Hematopoietic multipotent progenitor cell treated with erythropoietin and hydrocortisone succinate and interleukin-3 and kit ligand, for 15 days (in vitro differentiated cells): ENCODE data around the gene NEUROG1.
"Not testable (repeated sequence)": the region's sequence is repeated elsewhere in the genome, so short reads cannot be mapped to it uniquely, and the experiment has no call there.

Source experiments
- DNase-seq: peaks from one replicate; pipeline ENCODE4 v3.0.0-alpha.2; 2015; ENCODE audit warnings: low spot score

The NEUROG1 gene

DNA sequence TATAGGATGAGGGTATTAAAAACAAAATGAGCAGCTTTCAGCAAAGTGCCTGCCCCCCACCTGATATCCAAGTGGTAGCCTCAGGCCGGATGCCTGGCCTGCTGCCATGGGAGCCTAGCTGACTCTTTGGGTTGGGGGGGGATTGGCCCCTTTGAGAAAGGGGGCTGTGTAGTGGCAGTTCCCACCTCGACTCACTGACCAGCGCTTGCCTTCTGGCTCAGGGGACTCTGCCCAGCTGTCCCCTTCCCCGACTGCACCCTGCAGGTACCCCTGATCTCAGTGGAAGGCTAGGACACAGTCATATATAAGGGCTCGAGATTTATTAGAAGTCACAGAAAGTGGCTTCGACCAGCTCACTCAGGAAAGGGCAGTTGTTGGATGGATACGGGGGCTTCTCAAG is 1.5 kb upstream of the NEUROG1 start:
- no peak for DNase-seq

DNA sequence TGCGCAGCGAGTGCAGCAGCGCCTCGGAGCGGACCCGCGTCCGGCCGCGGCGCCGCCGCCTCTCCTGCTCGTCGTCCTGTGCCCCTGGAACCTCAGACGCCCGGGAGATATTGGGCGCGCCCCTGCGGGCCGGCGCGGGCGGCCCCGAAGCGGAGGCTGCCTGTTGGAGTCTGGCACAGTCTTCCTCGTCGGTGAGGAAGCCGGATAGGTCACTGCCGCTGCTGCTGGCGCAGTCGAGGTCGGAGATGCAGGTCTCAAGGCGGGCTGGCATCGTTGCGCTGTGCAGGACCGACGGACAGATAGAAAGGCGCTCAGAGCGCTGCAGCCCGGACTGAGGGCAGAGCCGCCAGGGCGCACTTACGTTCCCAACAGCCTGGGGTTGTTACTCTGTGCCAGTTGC is 344 bp downstream of the NEUROG1 start:
- no peak for DNase-seq

DNA sequence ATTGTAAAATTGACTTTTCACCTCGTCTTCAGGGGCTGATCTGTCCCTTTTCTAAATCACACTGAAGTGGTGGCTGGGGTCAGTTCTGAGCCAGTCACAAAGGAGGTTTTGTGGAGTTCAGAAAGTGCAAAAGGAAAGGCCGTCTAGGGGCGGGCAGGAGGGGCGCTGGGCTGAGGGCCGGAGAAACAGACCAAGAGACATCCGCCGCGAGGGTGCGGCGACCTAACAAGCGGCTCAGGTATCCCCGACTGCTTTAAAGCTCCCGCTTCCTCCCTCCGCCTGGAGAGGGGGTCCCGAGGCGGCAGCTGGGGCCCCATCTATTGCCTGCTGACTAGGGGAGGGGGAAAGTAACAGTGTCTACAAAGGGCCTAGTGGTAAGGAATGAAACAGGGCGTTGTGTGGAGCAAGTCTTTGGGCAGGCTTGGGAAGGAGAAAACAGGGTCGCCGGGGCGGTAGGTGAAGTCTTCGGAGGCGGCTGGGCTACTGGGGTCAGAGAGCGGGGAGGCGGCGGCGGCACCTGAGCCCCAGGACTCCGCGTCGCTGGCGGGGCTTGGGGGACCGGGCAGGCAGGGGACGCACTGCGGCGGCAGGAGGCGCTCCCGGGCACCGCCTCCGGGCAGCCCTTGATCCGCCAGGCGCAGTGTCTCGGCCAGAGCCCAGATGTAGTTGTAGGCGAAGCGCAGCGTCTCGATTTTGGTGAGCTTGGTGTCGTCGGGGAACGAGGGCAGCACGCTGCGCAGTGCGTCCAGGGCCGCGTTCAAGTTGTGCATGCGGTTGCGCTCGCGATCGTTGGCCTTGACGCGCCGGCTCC is 950 bp downstream of the NEUROG1 start:
- no peak for DNase-seq

GRCh38 chr5:135533794-135534193 is 2.0 kb downstream of the NEUROG1 start:
- DNase-seq = no peak

DNA sequence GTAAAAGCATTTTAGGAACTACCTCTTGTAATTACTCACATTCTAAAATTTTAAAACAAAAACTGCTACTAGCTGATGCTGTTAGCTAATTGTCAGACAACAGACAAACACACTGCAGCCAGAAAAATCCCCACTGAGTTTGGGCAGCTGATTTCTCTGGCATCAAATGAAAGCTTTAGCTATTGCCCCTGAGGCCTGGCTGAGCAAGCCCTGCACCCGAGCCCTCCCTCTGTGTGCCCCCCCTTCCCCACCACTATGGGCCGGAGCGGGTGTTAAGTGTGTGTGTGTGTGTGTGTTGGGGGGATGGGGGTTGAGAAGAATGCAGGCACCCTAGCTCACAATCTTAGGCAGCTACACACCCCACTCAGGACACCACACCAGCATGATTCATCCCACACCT is 2.4 kb downstream of the NEUROG1 start:
- DNase-seq = no peak

- DNase-seq = not testable (repeated sequence)
Measured at GRCh38 chr5:135529576-135529975, 6.2 kb downstream of the NEUROG1 start.

GRCh38 chr5:135526924-135527323 is 8.8 kb downstream of the NEUROG1 start:
- no peak for DNase-seq

- no peak for DNase-seq
Measured at GRCh38 chr5:135521964-135522363, 13.8 kb downstream of the NEUROG1 start.

DNA sequence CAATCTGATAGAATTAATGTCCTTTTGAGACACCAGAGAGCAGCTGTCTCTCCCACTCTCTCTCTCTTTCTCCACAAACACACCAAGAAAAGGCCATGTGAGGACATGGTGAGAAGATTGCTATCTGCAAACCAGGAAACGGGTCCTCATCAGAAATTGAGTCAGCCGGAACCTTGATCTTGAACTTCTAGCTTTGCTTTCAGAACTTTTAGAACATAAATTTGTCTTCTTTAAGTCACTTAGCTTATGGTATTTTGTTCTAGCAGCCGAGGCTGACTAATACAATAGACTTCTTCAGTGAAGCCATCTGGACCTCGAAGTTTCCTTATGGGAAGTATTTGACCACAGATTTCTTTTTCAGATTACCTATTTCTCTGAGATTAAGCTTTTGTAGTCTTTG is 18.1 kb downstream of the NEUROG1 start:
- no peak for DNase-seq

DNA sequence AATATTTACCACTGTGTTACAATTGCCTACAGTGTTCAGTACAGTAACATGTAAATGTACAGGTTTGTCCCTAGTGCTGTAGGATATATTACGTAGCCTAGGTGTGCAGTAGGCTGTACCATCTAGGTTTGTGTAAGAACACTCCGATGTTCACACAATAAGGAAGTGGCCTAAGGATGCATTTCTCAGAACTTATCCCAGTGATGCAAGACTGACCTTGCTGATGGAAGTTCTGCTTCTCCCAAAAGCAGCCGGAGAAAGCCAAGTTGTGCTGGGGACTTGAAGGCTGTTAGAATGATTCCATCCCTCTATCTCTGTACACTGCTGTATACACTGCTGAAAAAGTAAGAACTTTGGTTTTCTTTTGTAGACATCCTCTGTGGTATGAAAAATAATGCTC is 21.6 kb downstream of the NEUROG1 start:
- DNase-seq = no peak

- no peak for DNase-seq
Measured at GRCh38 chr5:135511761-135512575, 23.8 kb downstream of the NEUROG1 start.

DNA sequence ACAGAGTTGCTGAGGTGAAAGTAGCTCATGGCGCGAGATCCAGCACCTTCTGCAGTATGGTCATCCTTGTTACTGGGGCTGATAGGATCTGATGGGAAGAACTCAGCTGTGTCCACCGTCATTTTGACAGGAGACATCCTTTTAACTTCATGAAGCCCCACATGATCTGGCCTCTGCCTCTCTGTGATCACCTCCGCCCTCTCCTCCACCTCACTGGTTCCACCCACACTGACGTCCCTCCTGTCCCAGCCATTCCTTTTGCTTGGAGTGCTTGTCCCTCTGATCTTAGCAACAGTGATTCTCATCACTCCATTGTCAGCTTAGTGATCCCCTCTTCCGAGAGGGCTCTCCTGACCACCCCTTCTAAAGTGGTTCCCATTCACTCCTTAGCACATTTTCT is 25.8 kb downstream of the NEUROG1 start:
- no peak for DNase-seq

DNA sequence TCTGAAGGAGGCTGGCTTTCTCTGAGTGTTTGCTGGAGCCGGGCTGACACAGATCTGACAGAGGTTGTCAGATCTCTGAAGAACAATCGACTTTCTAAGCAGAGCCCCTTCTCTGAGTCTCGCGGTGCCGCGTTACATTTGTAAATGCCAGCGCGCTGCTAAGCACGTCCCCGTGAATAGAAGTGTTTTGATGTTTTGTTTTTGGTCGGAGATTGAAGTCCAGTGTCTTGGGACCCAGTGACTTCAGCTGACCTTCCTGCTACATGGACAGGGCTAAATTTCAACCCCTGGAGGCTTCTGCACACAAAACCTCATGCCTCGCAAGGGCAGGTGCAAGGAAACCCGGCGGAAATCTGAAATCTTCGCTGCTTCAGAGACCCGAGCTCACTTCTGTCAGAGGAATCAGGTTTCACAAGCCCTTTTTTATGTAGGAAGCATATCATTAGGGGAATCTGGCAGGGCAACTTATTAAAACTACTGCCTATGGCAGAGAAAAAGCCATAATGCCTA is 27.2 kb downstream of the NEUROG1 start:
- no peak for DNase-seq

- no peak for DNase-seq
Measured at GRCh38 chr5:135505973-135506372, 29.8 kb downstream of the NEUROG1 start.

GRCh38 chr5:135504376-135504775 is 31.4 kb downstream of the NEUROG1 start:
- no peak for DNase-seq

DNA sequence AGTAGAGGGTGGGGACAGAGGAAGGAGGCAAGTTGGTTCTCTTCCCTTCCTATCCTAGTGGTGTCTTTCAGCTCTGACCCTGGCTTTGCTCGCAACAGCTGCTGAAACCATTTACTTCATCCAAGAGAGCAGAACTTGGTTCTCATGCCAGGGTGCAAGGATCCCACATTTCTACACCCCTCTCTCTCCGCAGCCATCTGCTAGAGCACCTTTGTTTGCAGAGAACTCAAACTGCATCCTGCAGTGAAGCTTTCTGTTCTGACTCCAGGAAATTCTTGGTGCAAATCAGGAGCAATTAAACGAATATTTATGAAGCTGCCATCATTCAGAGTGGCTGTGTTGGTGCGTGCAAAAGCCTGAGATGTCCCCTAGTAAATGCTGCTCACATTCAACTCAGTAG is 31.9 kb downstream of the NEUROG1 start:
- no peak for DNase-seq

GRCh38 chr5:135502836-135503520 is 32.8 kb downstream of the NEUROG1 start:
- no peak for DNase-seq

- DNase-seq = no peak
Measured at GRCh38 chr5:135501965-135502364, 33.8 kb downstream of the NEUROG1 start.

DNA sequence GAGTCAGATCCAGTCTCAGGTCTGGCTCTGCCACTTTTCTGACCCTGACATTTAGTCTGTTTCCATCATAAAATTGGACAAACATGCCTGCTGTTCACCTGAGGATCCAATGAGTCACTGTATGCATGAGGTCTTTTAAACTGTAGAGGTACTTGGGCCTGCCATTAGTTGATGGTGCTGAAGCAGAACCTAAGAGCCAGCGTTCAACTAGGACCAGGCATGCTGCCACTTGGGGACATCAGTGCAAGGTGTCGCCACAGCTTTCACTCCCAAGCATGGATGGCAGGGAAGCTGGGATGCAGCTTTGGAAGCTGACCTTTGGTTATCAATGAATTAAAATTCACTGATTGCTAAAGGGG is 37.1 kb downstream of the NEUROG1 start:
- no peak for DNase-seq

DNA sequence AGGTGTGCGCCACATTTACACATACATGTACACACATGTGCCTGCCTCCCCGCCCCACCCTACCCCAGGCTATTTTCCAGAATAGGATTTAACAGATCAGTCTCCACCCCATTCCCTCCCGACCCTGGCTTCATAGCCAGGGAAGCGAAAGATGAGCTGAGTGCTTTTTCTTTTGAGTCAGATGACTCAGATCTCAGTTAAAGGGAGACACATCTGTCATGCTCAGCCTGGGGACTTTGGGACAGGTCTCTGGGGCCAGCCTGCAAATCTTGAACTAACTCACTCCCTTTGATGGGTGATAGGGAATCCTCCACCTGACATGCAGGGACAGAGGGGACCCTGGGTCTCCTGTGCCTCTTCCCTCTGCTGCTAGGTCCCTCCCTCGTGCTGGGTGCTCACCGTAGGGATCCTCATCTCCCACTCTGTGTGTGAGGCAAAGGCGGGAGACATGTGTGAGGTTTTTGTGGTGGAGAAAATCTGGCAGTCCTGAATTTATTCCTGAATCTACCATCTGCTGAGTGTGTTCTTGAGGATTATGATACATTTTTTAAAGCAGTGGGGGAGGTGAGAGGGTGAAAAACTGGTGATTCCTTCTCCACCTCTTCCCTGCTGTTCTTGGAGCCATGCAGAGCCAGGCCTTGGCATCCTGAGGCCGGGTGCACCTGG is 37.7 kb downstream of the NEUROG1 start:
- no peak for DNase-seq

GRCh38 chr5:135495531-135495930 is 40.2 kb downstream of the NEUROG1 start:
- DNase-seq = not testable (repeated sequence)

- no peak for DNase-seq
Measured at GRCh38 chr5:135494196-135494595, 41.6 kb downstream of the NEUROG1 start.
